T-helper 17 cell (primary cell): Measurements from ENCODE around the gene OAS3. TPM values are rescaled to one million over a fixed set of nuclear protein-coding genes. Genes with fewer than 3 reads are reported as not detected.
"Not testable (repeated sequence)": the region's sequence is repeated elsewhere in the genome, so short reads cannot be mapped to it uniquely, and the experiment has no call there.

Source experiments
- ATAC-seq: fragments of 150-1000 bp; cut with Tn5 transposase; 2 replicates; pipeline ENCODE4 v1.10.0; 2021; ENCODE audit warnings: mild to moderate bottlenecking, moderate library complexity
- DNase-seq, 3 donors: peaks; one replicate each; pipeline versions ENCODE4 v3.0.0 to v3.0.0-alpha.2; 2020 to 2021
- H3K9me3 ChIP-seq: one replicate; pipeline ENCODE4 v1.7.0; 2013; ENCODE audit warnings: low read length, mild to moderate bottlenecking; ENCODE audit not compliant: control insufficient read depth, poor library complexity, severe bottlenecking
- H3K27ac Mint-ChIP-seq: one replicate; pipeline ENCODE4 v1.8.0; 2022; ENCODE audit warnings: mild to moderate bottlenecking, moderate library complexity, mixed read lengths
- H3K27me3 Mint-ChIP-seq: one replicate; pipeline ENCODE4 v1.8.0; 2022; ENCODE audit warnings: mixed read lengths
- H3K36me3 Mint-ChIP-seq: one replicate; pipeline ENCODE4 v1.8.0; 2022; ENCODE audit warnings: low read depth, mixed read lengths
- H3K4me1 Mint-ChIP-seq: one replicate; pipeline ENCODE4 v1.8.0; 2022; ENCODE audit warnings: mild to moderate bottlenecking, mixed read lengths
- H3K4me3 Mint-ChIP-seq: one replicate; pipeline ENCODE4 v1.8.0; 2022; ENCODE audit warnings: mild to moderate bottlenecking, moderate library complexity, mixed read lengths
- total RNA-seq, 4 donors: library from RNA in 2 of 4; stranded (reverse) in 2 of 4; gene quantifications; one replicate each; pipeline ENCODE4 v1.2.3 and lab custom pipeline; 2022 to 2026

OAS3 gene
- total RNA-seq, 2 donors from 2014 or later = 26.6 to 28.6 TPM

GRCh38 chr12:112947761-112948160 lies 9.5 kb downstream of the OAS3 start:
- H3K4me3 Mint-ChIP-seq = no peak overlapping the region
- DNase-seq = no peak
- peaks cover 11% of the 10 kb centered on the region for H3K36me3 Mint-ChIP-seq
- no peaks in the 10 kb centered on the region for H3K27me3 Mint-ChIP-seq
- no peak overlapping the region for H3K27ac Mint-ChIP-seq
- peaks cover 6% of the 10 kb centered on the region for H3K4me1 Mint-ChIP-seq
- H3K9me3 ChIP-seq = no peaks in the 10 kb centered on the region
- ATAC-seq = no peak

GRCh38 chr12:112948806-112949205 lies 10.5 kb downstream of the OAS3 start:
- H3K36me3 Mint-ChIP-seq = peaks cover 11% of the 10 kb centered on the region
- ATAC-seq (no peak), DNase-seq (no peak)
- H3K4me1 Mint-ChIP-seq = peaks cover 6% of the 10 kb centered on the region
- H3K27ac Mint-ChIP-seq = peak overlapping the region; percentile 24
- no peaks in the 10 kb centered on the region for H3K9me3 ChIP-seq
- H3K27me3 Mint-ChIP-seq = no peaks in the 10 kb centered on the region
- no peak overlapping the region for H3K4me3 Mint-ChIP-seq

GRCh38 chr12:112950701-112951100 lies 12.4 kb downstream of the OAS3 start:
- no peak overlapping the region for H3K4me3 Mint-ChIP-seq
- no peak overlapping the region for H3K27ac Mint-ChIP-seq
- H3K27me3 Mint-ChIP-seq = no peaks in the 10 kb centered on the region
- peaks cover 5% of the 10 kb centered on the region for H3K36me3 Mint-ChIP-seq
- no peak for DNase-seq
- H3K4me1 Mint-ChIP-seq = peaks cover 2% of the 10 kb centered on the region
- no peaks in the 10 kb centered on the region for H3K9me3 ChIP-seq
- no peak for ATAC-seq

- not testable (repeated sequence) for H3K27me3 Mint-ChIP-seq, H3K4me3 Mint-ChIP-seq, H3K9me3 ChIP-seq, H3K4me1 Mint-ChIP-seq, H3K27ac Mint-ChIP-seq, DNase-seq, ATAC-seq
- peaks cover 20% of the 10 kb centered on the region for H3K36me3 Mint-ChIP-seq
These were observed 18.9 kb downstream of the OAS3 start for GRCh38 chr12:112957125-112957524.

- no peaks in the 10 kb centered on the region for H3K27me3 Mint-ChIP-seq
These were observed 22.8 kb downstream of the OAS3 start for GRCh38 chr12:112961074-112961473.

GRCh38 chr12:112961536-112961935 lies 23.3 kb downstream of the OAS3 start:
- Mint-ChIP-seq H3K4me1 (peaks cover 8% of the 10 kb centered on the region), H3K4me3 (no peak overlapping the region), H3K27me3 (no peaks in the 10 kb centered on the region), H3K36me3 (peaks cover 27% of the 10 kb centered on the region), H3K27ac (peak overlapping the region; percentile 39)
- H3K9me3 ChIP-seq = no peaks in the 10 kb centered on the region
- no peak for DNase-seq
- ATAC-seq = no peak

More at GRCh38 chr12:112961074-112961473, 22.8 kb downstream of the OAS3 start:
- peaks cover 24% of the 10 kb centered on the region for H3K36me3 Mint-ChIP-seq
- peak; percentile 59 for ATAC-seq
- H3K9me3 ChIP-seq = no peaks in the 10 kb centered on the region
- H3K4me3 Mint-ChIP-seq = no peak overlapping the region
- peak overlapping the region; percentile 39 for H3K27ac Mint-ChIP-seq
- H3K4me1 Mint-ChIP-seq = peaks cover 5% of the 10 kb centered on the region
- no peak for DNase-seq

- ATAC-seq (no peak), DNase-seq (no peak)
- Mint-ChIP-seq H3K36me3 (peaks cover 27% of the 10 kb centered on the region), H3K4me3 (no peak overlapping the region), H3K27ac (no peak overlapping the region), H3K27me3 (no peaks in the 10 kb centered on the region), H3K4me1 (peaks cover 8% of the 10 kb centered on the region)
- H3K9me3 ChIP-seq = no peaks in the 10 kb centered on the region
These were observed 24.3 kb downstream of the OAS3 start for GRCh38 chr12:112962561-112962960.

GRCh38 chr12:112963227-112963861 lies 25.1 kb downstream of the OAS3 start:
- Mint-ChIP-seq H3K27ac (no peak overlapping the region), H3K27me3 (no peaks in the 10 kb centered on the region), H3K4me3 (no peak overlapping the region), H3K36me3 (peaks cover 26% of the 10 kb centered on the region), H3K4me1 (peaks cover 8% of the 10 kb centered on the region)
- ATAC-seq (no peak), DNase-seq (no peak)
- no peaks in the 10 kb centered on the region for H3K9me3 ChIP-seq

- DNase-seq (no peak), ATAC-seq (no peak)
- no peaks in the 10 kb centered on the region for H3K9me3 ChIP-seq
- no peaks in the 10 kb centered on the region for H3K27me3 Mint-ChIP-seq
- H3K27ac Mint-ChIP-seq = no peak overlapping the region
- H3K4me3 Mint-ChIP-seq = no peak overlapping the region
- H3K36me3 Mint-ChIP-seq = peaks cover 26% of the 10 kb centered on the region
- H3K4me1 Mint-ChIP-seq = peaks cover 8% of the 10 kb centered on the region
These were observed 25.9 kb downstream of the OAS3 start for GRCh38 chr12:112964067-112964670.

- Mint-ChIP-seq H3K27ac (no peak overlapping the region), H3K4me1 (peaks cover 8% of the 10 kb centered on the region), H3K27me3 (no peaks in the 10 kb centered on the region), H3K36me3 (peaks cover 25% of the 10 kb centered on the region), H3K4me3 (no peak overlapping the region)
- DNase-seq (no peak), ATAC-seq (no peak)
- H3K9me3 ChIP-seq = no peaks in the 10 kb centered on the region
These were observed 26.6 kb downstream of the OAS3 start for GRCh38 chr12:112964915-112965314.

- ATAC-seq = no peak
- Mint-ChIP-seq H3K4me3 (no peak overlapping the region), H3K27me3 (no peaks in the 10 kb centered on the region), H3K27ac (no peak overlapping the region), H3K4me1 (peaks cover 10% of the 10 kb centered on the region), H3K36me3 (peaks cover 31% of the 10 kb centered on the region)
- no peaks in the 10 kb centered on the region for H3K9me3 ChIP-seq
- DNase-seq = no peak
These were observed 27.4 kb downstream of the OAS3 start for GRCh38 chr12:112965643-112966042.

GRCh38 chr12:112967306-112967705 lies 29.0 kb downstream of the OAS3 start:
- no peak for ATAC-seq
- H3K27ac Mint-ChIP-seq = no peak overlapping the region
- H3K4me3 Mint-ChIP-seq = no peak overlapping the region
- H3K27me3 Mint-ChIP-seq = no peaks in the 10 kb centered on the region
- DNase-seq = no peak
- H3K4me1 Mint-ChIP-seq = peaks cover 7% of the 10 kb centered on the region
- no peaks in the 10 kb centered on the region for H3K9me3 ChIP-seq
- peaks cover 24% of the 10 kb centered on the region for H3K36me3 Mint-ChIP-seq

- Mint-ChIP-seq H3K27me3 (no peaks in the 10 kb centered on the region), H3K4me1 (peaks cover 9% of the 10 kb centered on the region), H3K27ac (no peak overlapping the region), H3K36me3 (peaks cover 19% of the 10 kb centered on the region), H3K4me3 (no peak overlapping the region)
- no peaks in the 10 kb centered on the region for H3K9me3 ChIP-seq
- ATAC-seq = no peak
- no peak for DNase-seq
These were observed 29.6 kb downstream of the OAS3 start for GRCh38 chr12:112967858-112968257.
